Measurements from ENCODE around the gene NBEAL2. TPM values are rescaled to one million over a fixed set of nuclear protein-coding genes. Genes with fewer than 3 reads are reported as not detected.
A peak's percentile ranks its signal among the peaks of the same experiment; 100 is the strongest.

NBEAL2 gene
- total and polyA plus RNA-seq, 2 of the 4 experiments (the other 2 are of a cell fraction) = 2.2 to 12.5 TPM

DNA sequence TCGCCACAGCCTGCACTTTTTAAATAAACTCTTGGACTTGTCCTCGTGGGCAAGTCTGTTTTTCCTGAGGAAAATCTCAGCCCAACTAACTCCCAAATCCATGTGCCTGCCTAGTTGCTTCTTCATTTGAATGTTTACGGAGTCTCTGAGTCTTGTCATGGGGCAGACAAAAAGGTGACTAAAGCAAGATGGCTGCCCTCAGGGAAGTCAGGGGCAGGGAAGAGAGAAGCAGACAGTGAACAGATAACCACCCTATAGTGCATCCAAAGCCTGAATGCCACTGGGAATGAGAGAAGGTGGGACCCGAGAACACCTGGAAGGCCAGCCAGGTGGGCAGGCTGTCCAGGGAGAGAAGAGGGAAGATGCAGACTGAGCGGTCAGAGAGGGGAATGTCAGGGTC lies 24.3 kb upstream of the NBEAL2 start:
- H2BK15ac ChIP-seq (ENCODE audit: low read depth, low read length) = no peak overlapping the region
- intact Hi-C loops (cut with micrococcal nuclease) (no loop called here), in situ Hi-C loops (cut with MboI; ENCODE audit: low sequenced_read_pairs) (no loop called here), dilution Hi-C loops (cut with HindIII; ENCODE audit: low sequenced_read_pairs, unreplicated experiment) (no loop called here)
- H3K36me3 ChIP-seq (ENCODE audit: control insufficient read depth, insufficient read depth, low read length) = 0 out of 2 replicates have a peak, but pooled peaks cover 1% of the 10 kb centered on the region
- no peak overlapping the region for H3K56ac ChIP-seq (ENCODE audit: extremely low read depth, insufficient read depth, low read length)
- WGBS, 2 experiments (ENCODE audit: extremely low coverage in 2 of 2, insufficient read length in 1 of 2) = 87% methylated on average over 3 of the region's 5 CpGs; no CpG with 5 or more reads in 1 of the 2 experiments
- no peak overlapping the region for H2BK120ac ChIP-seq (ENCODE audit: low read depth, low read length)
- no peak for TF ChIP-seq BHLHE40 (IDR thresholded peaks at IDR 0.05; ENCODE audit: low read depth, low read length)
- TF ChIP-seq SMC3 (IDR thresholded peaks at IDR 0.05; ENCODE audit: low read depth, low read length) = no peak
- no peak for TF ChIP-seq CEBPB (IDR thresholded peaks at IDR 0.05; ENCODE audit: low read depth, low read length)
- BruUV-seq (replicated peaks) = no TSS peak
- peaks cover 45% of the 10 kb centered on the region for H3K9me1 ChIP-seq (ENCODE audit: insufficient read depth, low read length)
- no peak overlapping the region for H3K23ac ChIP-seq (ENCODE audit: low read depth, low read length)
- H3K18ac ChIP-seq (ENCODE audit: low read depth, low read length) = no peak overlapping the region; the same call in 1 of the 2 replicates
- no peak overlapping the region for H2AK5ac ChIP-seq (ENCODE audit: low read depth, low read length)
- ChIA-PET POLR2A (ENCODE audit: unreplicated experiment) (no interaction called here), CTCF (no interaction called here)
- no peak overlapping the region for H4K8ac ChIP-seq (ENCODE audit: low read depth in 2 of 2, low read length in 2 of 2)
- H3K4me1 ChIP-seq (ENCODE audit: control insufficient read depth, insufficient read depth, low read length) = peaks cover 18% of the 10 kb centered on the region
- no peak overlapping the region for H2BK5ac ChIP-seq (ENCODE audit: low read depth, low read length, poor library complexity, severe bottlenecking)
- no peaks in the 10 kb centered on the region for H3K27me3 ChIP-seq (ENCODE audit: control insufficient read depth, insufficient read depth, low read length)
- peaks cover 87% of the 10 kb centered on the region for H4K20me1 ChIP-seq (ENCODE audit: insufficient read depth, low read length)
- H4K91ac ChIP-seq (ENCODE audit: insufficient read depth, low read depth, low read length) = no peak overlapping the region
- peak overlapping the region; percentile 8; the same call in 1 of the 2 replicates for H3K27ac ChIP-seq (ENCODE audit: insufficient read depth, low read length)
- no peaks in the 10 kb centered on the region for H3K9me3 ChIP-seq (ENCODE audit: control insufficient read depth, insufficient read depth, low read length)
- DNase-seq = no peak
- H3K14ac ChIP-seq (replicated peaks; ENCODE audit: low read depth, low read length) = no peak overlapping the region
- H2BK20ac ChIP-seq (ENCODE audit: low read depth, low read length) = no peak overlapping the region
- H3K4ac ChIP-seq (ENCODE audit: low read depth, low read length) = no peak overlapping the region
- H2AFZ ChIP-seq (replicated peaks; ENCODE audit: low read length, poor library complexity) = no peak overlapping the region
- peaks cover 44 to 87% of the 10 kb centered on the region in 2 experiments for H3K79me1 ChIP-seq (ENCODE audit: low read depth in 1 of 2, low read length in 2 of 2)
- H2AK9ac ChIP-seq (replicated peaks; ENCODE audit: low read depth, low read length, poor library complexity) = no peak overlapping the region
- H3K9ac ChIP-seq (ENCODE audit: low read depth, low read length) = no peak overlapping the region
- H3K4me2 ChIP-seq (ENCODE audit: low read depth, low read length) = no peak overlapping the region
- no peak overlapping the region for H3K4me3 ChIP-seq (ENCODE audit: insufficient read depth, low read depth, low read length)
- no peak for ATAC-seq (ENCODE audit: low read depth)
- H4K5ac ChIP-seq (ENCODE audit: low read depth, low read length) = no peak overlapping the region; the same call in 1 of the 2 replicates
